Liver (tissue), 2 donors: Measurements from ENCODE around the gene TYMP.

Experiments used
- CTCF ChIP-seq: fragments of 150-350 bp; IDR thresholded peaks from 2 replicates; pipeline ENCODE4 v1.5.1; 2017; ENCODE audit warnings: improper control_type of control experiment, low read depth, low read length; ENCODE audit not compliant: missing input control
- MAX ChIP-seq: IDR thresholded peaks from 2 replicates; pipeline ENCODE4 v1.6.1; 2016; ENCODE audit warnings: antibody characterized with exemption
- donor health status: healthy.

GRCh38 chr22:50516891-50517290 lies 12.9 kb downstream of the TYMP start:
- TF ChIP-seq CTCF (no peak), MAX (no peak)
